K562 (cell line): ENCODE results near the gene SLC35A2. TPM values are rescaled to one million over a fixed set of nuclear protein-coding genes. Genes with fewer than 3 reads are reported as not detected.
A peak's percentile ranks its signal among the peaks of the same experiment; 100 is the strongest.

ENCODE experiments used
- ASH1L ChIP-seq: fragments of 450-650 bp; IDR thresholded peaks from 2 replicates; pipeline ENCODE4 v1.6.1; 2018; ENCODE audit warnings: borderline replicate concordance, mild to moderate bottlenecking, low read depth; ENCODE audit not compliant: partially characterized antibody
- CBFA2T2 ChIP-seq: fragments of 450-650 bp; conservative IDR thresholded peaks from 2 replicates; pipeline ENCODE4 v1.6.1; 2017; ENCODE audit warnings: mild to moderate bottlenecking
- CREM ChIP-seq: IDR thresholded peaks from 2 replicates; pipeline ENCODE4 v1.6.1; 2014; ENCODE audit warnings: antibody characterized with exemption, low read depth
- FIP1L1 ChIP-seq: fragments of 200-400 bp; formaldehyde crosslinking; IDR thresholded peaks from 2 replicates; pipeline ENCODE4 v1.6.1; 2018; ENCODE audit warnings: mild to moderate bottlenecking, low read depth, low read length; ENCODE audit not compliant: poor library complexity, severe bottlenecking
- GABPB1 ChIP-seq: sonication (generic); formaldehyde crosslinking; IDR thresholded peaks from 2 replicates; pipeline ENCODE4 v1.8.0; 2022; ENCODE audit warnings: mild to moderate bottlenecking, missing genetic modification reagents
- HNRNPLL ChIP-seq: fragments of 200-400 bp; formaldehyde crosslinking; IDR thresholded peaks from 2 replicates; pipeline ENCODE4 v1.6.1; 2017; ENCODE audit warnings: low read length, low read depth, mild to moderate bottlenecking; ENCODE audit not compliant: poor library complexity, severe bottlenecking
- LCOR ChIP-seq: sonication (generic); formaldehyde crosslinking; IDR thresholded peaks from 2 replicates; pipeline ENCODE4 v1.8.0; 2022; ENCODE audit warnings: mild to moderate bottlenecking, missing genetic modification reagents
- MAX ChIP-seq: sonication (generic); formaldehyde crosslinking; IDR thresholded peaks from 2 replicates; pipeline ENCODE4 v1.9.0; 2022; ENCODE audit warnings: mild to moderate bottlenecking, missing genetic modification reagents
- MBD2 ChIP-seq: sonication (generic); IDR thresholded peaks from 2 replicates; pipeline ENCODE4 v1.6.1; 2016; ENCODE audit warnings: low read depth, borderline replicate concordance
- MTA3 ChIP-seq: fragments of 450-650 bp; formaldehyde crosslinking; IDR thresholded peaks from 2 replicates; pipeline ENCODE4 v1.6.1; 2017; ENCODE audit warnings: mild to moderate bottlenecking, borderline replicate concordance
- MYC ChIP-seq, 2 experiments: fragments of 250-450 bp in 1 of 2; sonication (Bioruptor Pico) in 1 of 2; IDR thresholded peaks; 2 replicates each; pipeline versions ENCODE4 v1.5.1 to v1.6.1; 2012 to 2021; ENCODE audit warnings: low read depth in 2 of 2, borderline replicate concordance in 1 of 2, improper control_type of control experiment in 1 of 2, low read length in 1 of 2, mild to moderate bottlenecking in 1 of 2, moderate library complexity in 1 of 2
- PBX2 ChIP-seq, 2 experiments: IDR thresholded peaks in 1 of 2; conservative IDR thresholded peaks in 1 of 2; 2 replicates each; pipeline ENCODE4 v1.6.1; 2016; ENCODE audit warnings: low read depth in 2 of 2, mild to moderate bottlenecking in 1 of 2, missing compliant biosample characterization in 1 of 2, missing genetic modification characterization in 1 of 2, moderate library complexity in 1 of 2
- POLR2B ChIP-seq: fragments of 450-650 bp; IDR thresholded peaks from 2 replicates; pipeline ENCODE4 v1.6.1; 2018; ENCODE audit warnings: low read depth; ENCODE audit not compliant: partially characterized antibody
- POLR2G ChIP-seq: fragments of 200-400 bp; formaldehyde crosslinking; IDR thresholded peaks from 2 replicates; pipeline ENCODE4 v1.6.1; 2017; ENCODE audit warnings: low read depth, mild to moderate bottlenecking, antibody characterized with exemption, low read length, moderate library complexity
- RBFOX2 ChIP-seq: fragments of 200-400 bp; formaldehyde crosslinking; IDR thresholded peaks from 2 replicates; pipeline ENCODE4 v1.6.1; 2017; ENCODE audit warnings: low read depth, mild to moderate bottlenecking, low read length, moderate library complexity
- SIN3A ChIP-seq, 2 experiments: fragments of 150-350 bp in 1 of 2; IDR thresholded peaks; 2 replicates each; pipeline ENCODE4 v1.6.1; 2011 to 2016; ENCODE audit warnings: borderline replicate concordance in 2 of 2, low read depth in 2 of 2, low read length in 2 of 2, mild to moderate bottlenecking in 2 of 2, moderate library complexity in 2 of 2; ENCODE audit not compliant: control insufficient read depth in 1 of 2
- TCF7L2 ChIP-seq: fragments of 150-350 bp; IDR thresholded peaks from 2 replicates; pipeline ENCODE4 v1.6.1; 2016; ENCODE audit warnings: low read depth, mild to moderate bottlenecking, low read length, moderate library complexity
- TCFL5 ChIP-seq: fragments of 250-450 bp; sonication (Bioruptor Pico); conservative IDR thresholded peaks from 2 replicates; pipeline ENCODE4 v1.6.1; 2021; ENCODE audit warnings: mild to moderate bottlenecking, moderate library complexity, matching md5 sums
- XRCC5 ChIP-seq: fragments of 200-400 bp; formaldehyde crosslinking; IDR thresholded peaks from 2 replicates; pipeline ENCODE4 v1.6.1; 2017; ENCODE audit warnings: low read depth, mild to moderate bottlenecking, low read length
- ZBTB26 ChIP-seq: fragments of 450-650 bp; formaldehyde crosslinking; IDR thresholded peaks from 2 replicates; pipeline ENCODE4 v1.4.0; 2022; ENCODE audit warnings: missing genetic modification characterization
- ZFP1 ChIP-seq: fragments of 450-650 bp; formaldehyde crosslinking; IDR thresholded peaks from 2 replicates; pipeline ENCODE4 v1.4.0; 2020; ENCODE audit warnings: mild to moderate bottlenecking, mixed read lengths
- ZNF197 ChIP-seq: fragments of 200-800 bp; sonication (Bioruptor generic); IDR thresholded peaks from 2 replicates; pipeline ENCODE4 v1.6.1; 2016; ENCODE audit warnings: low read depth, missing genetic modification characterization, missing compliant biosample characterization
- ZNF785 ChIP-seq: fragments of 250-450 bp; sonication (Bioruptor Pico); IDR thresholded peaks from 2 replicates; pipeline ENCODE4 v1.4.0; 2020; ENCODE audit warnings: mild to moderate bottlenecking
- polyA plus RNA-seq, 8 experiments: library from polyadenylated mRNA; depleted of rRNA in 4 of 8; stranded (reverse) in 5 of 8; unstranded in 3 of 8; fragments of >200 nt; fragmentation: Nextera tagmentation in 2 of 8; fragmentation: Illumina TruSeq in 1 of 8; extraction: Ambion mirVana in 2 of 8; extraction: Trizol in 1 of 8; gene quantifications; 2 replicates each; pipeline versions ENCODE4 v1.2.1 to v1.2.3, GENCODE V29; 2011 to 2014; ENCODE audit warnings: inconsistent platforms in 1 of 8, missing spikeins in 1 of 8
- total RNA-seq, 7 experiments: library from RNA; depleted of rRNA in 6 of 7; stranded (reverse); fragments of >200 nt in 6 of 7; fragmentation: Illumina TruSeq in 2 of 7; extraction: Trizol in 2 of 7; gene quantifications; 2 replicates each; pipeline versions ENCODE4 v1.2.1 to v1.2.3, GENCODE V29; 2011 to 2021; ENCODE audit warnings: low replicate concordance in 1 of 7

Gene SLC35A2
- total and polyA plus RNA-seq, 9 of the 15 experiments (the other 6 are each of a cell fraction or from before 2014, with no cell fraction given): 3.3 to 38.9 (median 20.0) TPM

GRCh38 chrX:48897625-48898306 is 13.7 kb downstream of the SLC35A2 start, which contains the start of the genes PQBP1 and TIMM17B (continued):
- TF ChIP-seq POLR2B (peak; percentile 85), ASH1L (peak; percentile 83), TCF7L2 (peak; percentile 95), PBX2 (CRISPR knock-in tag; IDR thresholded peaks at IDR 0.05; ENCODE audit: low read depth) (no peak), PBX2 (tag; conservative IDR thresholded peaks at IDR 0.05; ENCODE audit: low read depth) (peak; percentile 79), ZNF785 (no peak), MYC (IDR thresholded peaks at IDR 0.05; ENCODE audit: low read depth, low read length) (no peak; the same call in 1 of the 2 replicates), MYC (CRISPR knock-in tag; IDR thresholded peaks at IDR 0.05; ENCODE audit: borderline replicate concordance, low read depth) (0 out of 2 replicates have a peak, but pooled peaks have one; percentile 40), TCFL5 (CRISPR knock-in tag) (no peak), LCOR (CRISPR knock-in tag) (0 out of 2 replicates have a peak, but pooled peaks have one; percentile 70), XRCC5 (no peak), POLR2G (peak; percentile 93), CBFA2T2 (no peak), ZBTB26 (CRISPR knock-in tag) (peak; percentile 28; the same call in 1 of the 2 replicates), MAX (CRISPR knock-in tag) (peak; percentile 68), RBFOX2 (peak; percentile 96), SIN3A (IDR thresholded peaks at IDR 0.05; ENCODE audit: borderline replicate concordance in 2 of 2, control insufficient read depth in 1 of 2, low read depth in 2 of 2, low read length in 2 of 2) (0 out of 4 replicates have a peak, but pooled peaks of 1 of the 2 experiments have one; percentile 26), FIP1L1 (peak; percentile 4), MTA3 (peak; percentile 28; the same call in 1 of the 2 replicates), CREM (peak; percentile 90), ZNF197 (CRISPR knock-in tag) (no peak), HNRNPLL (peak; percentile 96), MBD2 (peak; percentile 95), ZFP1 (CRISPR knock-in tag) (no peak), GABPB1 (CRISPR knock-in tag) (peak; percentile 21; the same call in 1 of the 2 replicates)
